GM12801 (cell line): ENCODE data around the gene RAPGEF6.

Experiments used
- CTCF ChIP-seq: IDR thresholded peaks from one replicate; pipeline ENCODE4 v1.5.1; 2011; ENCODE audit warnings: control low read depth; ENCODE audit not compliant: insufficient read length; ENCODE audit errors: extremely low read depth

Gene RAPGEF6

GRCh38 chr5:131396630-131397273, 238.3 kb downstream of the RAPGEF6 start:
- TF ChIP-seq CTCF, result no peak

- no peak for TF ChIP-seq CTCF
Observed at GRCh38 chr5:131396015-131396414, 239.0 kb downstream of the RAPGEF6 start.

- no peak for TF ChIP-seq CTCF
Observed at GRCh38 chr5:131394128-131394527, 240.9 kb downstream of the RAPGEF6 start.

- TF ChIP-seq CTCF, result no peak
Observed at GRCh38 chr5:131393498-131393968, 241.5 kb downstream of the RAPGEF6 start.

- no peak for TF ChIP-seq CTCF
Observed at GRCh38 chr5:131392466-131393095, 242.4 kb downstream of the RAPGEF6 start.

GRCh38 chr5:131389869-131390265, 245.2 kb downstream of the RAPGEF6 start:
- no peak for TF ChIP-seq CTCF

GRCh38 chr5:131389096-131389868, 245.7 kb downstream of the RAPGEF6 start:
- no peak for TF ChIP-seq CTCF
